SU-DHL-6 (cell line): Measurements from ENCODE around the gene COL6A3.
"Not testable (repeated sequence)": the region's sequence is repeated elsewhere in the genome, so short reads cannot be mapped to it uniquely, and the experiment has no call there.

Experiments used
- H2AFZ ChIP-seq: fragments of 200-600 bp; sonication (generic); 2 replicates; pipeline ENCODE4 v1.6.1; 2014; ENCODE audit warnings: low read depth, mild to moderate bottlenecking, moderate library complexity, mixed read lengths, antibody characterized with exemption, low read length; ENCODE audit not compliant: severe bottlenecking
- H3F3A ChIP-seq: fragments of 200-600 bp; shearing (Covaris generic); 2 replicates; pipeline ENCODE4 v1.6.0; 2016; ENCODE audit warnings: antibody characterized with exemption, mild to moderate bottlenecking; ENCODE audit not compliant: insufficient read depth
- H3K27ac ChIP-seq: fragments of 200-600 bp; sonication (generic); 2 replicates; pipeline ENCODE4 v1.5.1; 2016; ENCODE audit warnings: low read depth, mild to moderate bottlenecking, low read length, moderate library complexity, mixed read lengths
- H3K27me3 ChIP-seq: fragments of 200-600 bp; sonication (generic), shearing (Covaris generic); 2 replicates; pipeline ENCODE4 v1.6.0; 2014; ENCODE audit warnings: mild to moderate bottlenecking, low read length
- H3K36me3 ChIP-seq: fragments of 200-600 bp; sonication (generic); 2 replicates; pipeline ENCODE4 v1.6.1; 2014; ENCODE audit warnings: mild to moderate bottlenecking, low read length, mixed read lengths
- H3K4me2 ChIP-seq: fragments of 300-600, 200-600 bp; shearing (Covaris generic), sonication (generic); 2 replicates; pipeline ENCODE4 v1.6.0; 2014; ENCODE audit warnings: low read length, low read depth, mild to moderate bottlenecking; ENCODE audit not compliant: poor library complexity, severe bottlenecking
- H3K4me3 ChIP-seq: fragments of 200-600 bp; sonication (generic); 2 replicates; pipeline ENCODE4 v1.5.1; 2014; ENCODE audit warnings: antibody characterized with exemption, low read length, mild to moderate bottlenecking, mixed read lengths; ENCODE audit not compliant: insufficient read depth, poor library complexity, severe bottlenecking
- H3K79me2 ChIP-seq: fragments of 200-600 bp; sonication (generic); 2 replicates; pipeline ENCODE4 v1.6.1; 2014; ENCODE audit warnings: mild to moderate bottlenecking, low read length, moderate library complexity; ENCODE audit not compliant: insufficient read depth
- H3K9ac ChIP-seq: fragments of 200-600 bp; sonication (generic); 2 replicates; pipeline ENCODE4 v1.7.0; 2014; ENCODE audit warnings: mild to moderate bottlenecking, low read length
- H3K9me2 ChIP-seq: fragments of 200-600 bp; sonication (generic); replicated peaks from 2 replicates; pipeline ENCODE4 v1.6.1; 2014; ENCODE audit warnings: low read length; ENCODE audit not compliant: insufficient read depth
- H3K9me3 ChIP-seq: fragments of 200-600 bp; sonication (generic); 2 replicates; pipeline ENCODE4 v1.6.1; 2014; ENCODE audit warnings: low read length, mixed read lengths; ENCODE audit not compliant: insufficient read depth
- H4K20me1 ChIP-seq: fragments of 200-600 bp; sonication (generic); 2 replicates; pipeline ENCODE4 v1.6.1; 2014; ENCODE audit warnings: low read depth, mild to moderate bottlenecking, antibody characterized with exemption, low read length, moderate library complexity, mixed read lengths
- EZH2phosphoT487 ChIP-seq: fragments of 200-600 bp; sonication (generic), shearing (Covaris generic); conservative IDR thresholded peaks from 2 replicates; pipeline ENCODE4 v1.6.1; 2018; ENCODE audit warnings: mild to moderate bottlenecking, antibody characterized with exemption, low read length, moderate library complexity, mixed read lengths
- TF ChIP-seq, protein P1 (sequence below): fragments of 200-600 bp; sonication (generic); IDR thresholded peaks from one replicate; pipeline ENCODE4 v1.5.1; 2017; ENCODE audit warnings: antibody characterized with exemption, mild to moderate bottlenecking, low read length, moderate library complexity; ENCODE audit not compliant: insufficient read depth, poor library complexity, severe bottlenecking

COL6A3 gene

DNA sequence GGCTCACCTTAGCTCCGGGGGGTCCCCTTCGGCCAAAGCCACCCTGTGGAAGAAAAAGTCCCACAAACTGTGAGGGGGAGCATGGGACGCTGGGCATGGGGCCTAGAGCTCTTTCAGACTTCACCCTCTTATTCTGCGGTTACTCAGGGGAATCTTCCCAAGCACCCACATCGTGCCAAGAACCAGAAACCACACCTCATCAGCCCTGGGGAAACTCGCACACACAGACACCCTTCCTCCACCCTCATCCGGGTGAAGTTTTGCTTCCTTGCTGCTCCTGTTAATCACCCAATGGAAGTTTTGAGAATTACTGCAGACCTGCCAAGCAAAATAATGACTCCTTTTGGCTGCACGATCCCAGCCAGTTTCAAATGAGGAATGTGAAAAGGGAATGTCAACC lies 59.1 kb downstream of the COL6A3 start:
- no peaks in the 10 kb centered on the region for H3K9me3 ChIP-seq
- no peak overlapping the region for H3K27ac ChIP-seq
- H3K27me3 ChIP-seq = no peaks in the 10 kb centered on the region
- H3F3A ChIP-seq = no peaks in the 10 kb centered on the region
- no peak overlapping the region for H3K4me2 ChIP-seq
- no peaks in the 10 kb centered on the region for H3K9me2 ChIP-seq
- H4K20me1 ChIP-seq = no peaks in the 10 kb centered on the region
- H3K79me2 ChIP-seq = no peaks in the 10 kb centered on the region
- no peaks in the 10 kb centered on the region for H3K36me3 ChIP-seq
- no peak overlapping the region for H3K4me3 ChIP-seq
- no peak for TF ChIP-seq EZH2phosphoT487
- TF ChIP-seq, protein P1, sequence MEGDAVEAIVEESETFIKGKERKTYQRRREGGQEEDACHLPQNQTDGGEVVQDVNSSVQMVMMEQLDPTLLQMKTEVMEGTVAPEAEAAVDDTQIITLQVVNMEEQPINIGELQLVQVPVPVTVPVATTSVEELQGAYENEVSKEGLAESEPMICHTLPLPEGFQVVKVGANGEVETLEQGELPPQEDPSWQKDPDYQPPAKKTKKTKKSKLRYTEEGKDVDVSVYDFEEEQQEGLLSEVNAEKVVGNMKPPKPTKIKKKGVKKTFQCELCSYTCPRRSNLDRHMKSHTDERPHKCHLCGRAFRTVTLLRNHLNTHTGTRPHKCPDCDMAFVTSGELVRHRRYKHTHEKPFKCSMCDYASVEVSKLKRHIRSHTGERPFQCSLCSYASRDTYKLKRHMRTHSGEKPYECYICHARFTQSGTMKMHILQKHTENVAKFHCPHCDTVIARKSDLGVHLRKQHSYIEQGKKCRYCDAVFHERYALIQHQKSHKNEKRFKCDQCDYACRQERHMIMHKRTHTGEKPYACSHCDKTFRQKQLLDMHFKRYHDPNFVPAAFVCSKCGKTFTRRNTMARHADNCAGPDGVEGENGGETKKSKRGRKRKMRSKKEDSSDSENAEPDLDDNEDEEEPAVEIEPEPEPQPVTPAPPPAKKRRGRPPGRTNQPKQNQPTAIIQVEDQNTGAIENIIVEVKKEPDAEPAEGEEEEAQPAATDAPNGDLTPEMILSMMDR = no peak
- no peak overlapping the region for H2AFZ ChIP-seq
- H3K9ac ChIP-seq = no peak overlapping the region

DNA sequence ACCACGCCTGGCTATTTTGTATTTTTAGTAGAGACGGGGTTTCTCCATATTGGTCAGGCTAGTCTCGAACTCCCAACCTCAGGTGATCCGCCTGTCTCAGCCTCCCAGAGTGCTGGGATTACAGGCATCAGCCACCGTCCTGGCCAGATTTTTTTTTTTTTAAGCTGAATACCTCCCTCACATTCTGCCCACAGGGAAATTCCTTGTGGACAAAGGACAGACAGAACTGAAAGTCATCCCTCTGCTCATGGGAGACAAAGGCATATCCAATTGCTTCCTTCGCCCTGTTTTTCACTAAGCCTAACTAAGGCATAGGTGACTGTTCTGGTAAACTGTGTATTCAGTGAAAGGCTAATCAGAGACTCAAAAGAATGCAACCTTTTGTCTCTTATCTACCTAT lies 59.8 kb downstream of the COL6A3 start:
- H3K9me3 ChIP-seq, H3K4me3 ChIP-seq, H2AFZ ChIP-seq, H3K4me2 ChIP-seq, H3K27me3 ChIP-seq, H3K36me3 ChIP-seq, H3F3A ChIP-seq, H3K79me2 ChIP-seq, H3K9ac ChIP-seq, H3K27ac ChIP-seq, H4K20me1 ChIP-seq, H3K9me2 ChIP-seq: not testable (repeated sequence)

DNA sequence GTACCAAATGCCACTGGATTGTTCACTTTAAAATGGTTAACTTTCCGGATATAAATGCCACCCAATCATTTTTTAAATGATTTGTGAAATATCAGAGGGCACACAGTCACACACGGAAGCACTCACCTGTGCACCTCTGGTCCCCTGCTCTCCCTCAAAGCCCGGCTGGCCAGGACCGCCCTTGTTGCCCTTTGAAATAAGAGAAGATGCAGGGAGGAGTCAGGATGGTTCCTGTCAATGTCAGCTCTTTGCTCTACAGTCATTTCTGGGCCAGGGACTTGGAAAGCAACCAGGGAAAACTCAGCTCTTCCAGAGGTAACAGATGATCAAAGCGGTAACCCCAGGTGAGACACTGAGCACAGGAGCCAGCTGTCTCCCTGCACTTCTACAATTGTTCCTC lies 60.7 kb downstream of the COL6A3 start:
- TF ChIP-seq EZH2phosphoT487 = no peak
- TF ChIP-seq, protein P1 = no peak
- Histone ChIP-seq H3K9me3 (no peaks in the 10 kb centered on the region), H3K27me3 (no peaks in the 10 kb centered on the region), H3K27ac (no peak overlapping the region), H3K4me3 (no peak overlapping the region), H3K9me2 (no peaks in the 10 kb centered on the region), H3K9ac (no peak overlapping the region), H3F3A (no peaks in the 10 kb centered on the region), H3K4me2 (no peak overlapping the region), H2AFZ (no peak overlapping the region), H3K79me2 (no peaks in the 10 kb centered on the region), H3K36me3 (no peaks in the 10 kb centered on the region), H4K20me1 (no peaks in the 10 kb centered on the region)

DNA sequence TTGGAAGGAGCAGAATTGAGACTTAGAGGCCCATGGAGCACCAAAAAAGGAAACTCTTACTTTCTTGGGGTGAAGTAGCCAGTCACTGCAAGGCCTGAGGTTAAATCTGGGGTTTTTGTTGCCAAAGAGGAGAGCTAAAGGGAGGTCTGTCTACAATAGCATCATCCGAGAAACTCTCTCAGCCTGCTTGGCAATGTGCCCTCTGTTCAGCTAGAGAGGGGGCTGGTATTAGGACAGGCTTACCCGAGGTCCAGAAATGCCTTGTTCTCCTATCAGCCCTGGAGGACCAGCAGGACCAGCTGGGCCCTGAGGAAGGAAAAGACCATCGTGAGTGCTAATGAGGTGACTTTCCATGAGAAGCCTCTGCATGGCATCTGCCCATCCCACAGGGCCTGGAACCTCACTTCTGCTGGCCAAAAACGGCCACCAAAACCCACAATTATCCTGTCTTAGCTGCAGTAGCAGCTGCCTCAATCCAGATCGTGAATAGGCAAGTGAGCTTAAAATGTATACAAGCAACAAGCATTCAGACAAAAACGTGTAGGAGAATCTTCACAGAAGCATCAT lies 61.6 kb downstream of the COL6A3 start:
- Histone ChIP-seq H3F3A (no peaks in the 10 kb centered on the region), H2AFZ (no peak overlapping the region), H3K27me3 (no peaks in the 10 kb centered on the region), H3K9me2 (no peaks in the 10 kb centered on the region), H3K4me3 (no peak overlapping the region), H4K20me1 (no peaks in the 10 kb centered on the region), H3K36me3 (no peaks in the 10 kb centered on the region), H3K27ac (no peak overlapping the region), H3K79me2 (no peaks in the 10 kb centered on the region), H3K9ac (no peak overlapping the region), H3K4me2 (no peak overlapping the region), H3K9me3 (no peaks in the 10 kb centered on the region)
- no peak for TF ChIP-seq EZH2phosphoT487
- TF ChIP-seq, protein P1 = no peak
